Kasumi-1 (cell line): ENCODE measurements around the gene KRIT1.
"Not testable (repeated sequence)": the region's sequence is repeated elsewhere in the genome, so short reads cannot be mapped to it uniquely, and the experiment has no call there.

Source experiments
- DNase-seq, 2 experiments: peaks; one replicate each; lab custom pipeline; 2025; lab: John Stamatoyannopoulos, UW

The KRIT1 gene

GRCh38 chr7:92246360-92247101, 817 bp upstream of the KRIT1 start:
- peak; percentile 34 to 47 for DNase-seq

DNA sequence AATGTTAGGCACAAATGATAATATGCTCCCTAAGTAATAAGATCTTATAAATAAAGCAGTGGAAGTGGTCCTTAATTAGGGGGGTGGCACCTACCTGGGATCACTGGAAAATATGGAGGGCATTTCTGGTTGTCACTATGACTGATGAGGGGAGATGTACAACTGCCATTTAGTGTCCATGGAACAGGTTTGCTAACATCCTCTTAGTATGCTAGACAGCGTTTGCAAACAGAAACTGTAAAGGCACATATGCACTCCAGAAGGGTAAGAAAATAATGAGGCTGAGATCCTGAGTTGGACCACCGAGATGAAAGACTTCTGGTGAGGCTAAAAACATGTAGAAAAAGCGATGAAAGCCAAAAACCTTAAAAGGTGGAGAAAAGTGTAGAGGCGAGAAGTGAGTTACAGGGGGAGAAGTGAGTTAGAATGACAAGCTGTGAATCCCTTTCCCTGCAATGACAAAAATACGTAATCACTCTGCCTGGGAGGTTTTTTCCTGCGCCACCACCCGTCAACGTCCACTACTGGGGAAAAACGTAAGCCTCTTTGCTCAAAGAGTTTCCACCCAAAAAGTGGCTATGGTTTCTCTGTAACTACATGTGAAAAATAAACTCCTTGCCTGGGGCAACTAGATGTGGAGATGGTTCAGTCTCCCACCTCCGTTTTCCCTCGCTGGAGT, 767 bp downstream of the KRIT1 start:
- DNase-seq: peak; percentile 33 to 48

- no peak for DNase-seq
Measured at GRCh38 chr7:92242972-92243371, 2.7 kb downstream of the KRIT1 start.

GRCh38 chr7:92230547-92230946, 15.2 kb downstream of the KRIT1 start:
- no peak for DNase-seq

- DNase-seq: no peak
Measured at GRCh38 chr7:92228742-92229141, 17.0 kb downstream of the KRIT1 start.

- DNase-seq: no peak
Measured at GRCh38 chr7:92228100-92228499, 17.6 kb downstream of the KRIT1 start.

- DNase-seq: no peak
Measured at GRCh38 chr7:92226981-92227380, 18.7 kb downstream of the KRIT1 start.

DNA sequence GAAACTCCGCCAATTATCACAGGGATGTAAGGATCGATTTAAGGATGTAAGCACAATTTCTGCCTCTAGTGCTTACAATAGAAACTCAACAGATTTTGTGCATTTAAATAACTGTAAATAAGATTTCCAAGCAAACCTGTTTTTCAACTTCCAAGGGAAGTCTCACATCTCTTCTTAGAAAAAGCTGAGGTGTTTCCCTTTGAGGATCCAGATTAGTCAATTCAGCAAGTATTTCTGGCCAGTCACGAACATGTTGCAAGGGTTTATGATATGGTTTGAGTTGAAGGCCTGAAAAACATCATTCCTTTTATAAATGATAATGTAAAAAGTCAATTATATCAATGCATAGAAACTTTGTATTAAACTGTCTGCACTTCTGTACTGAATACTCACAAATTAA, 23.9 kb downstream of the KRIT1 start:
- DNase-seq: no peak

DNA sequence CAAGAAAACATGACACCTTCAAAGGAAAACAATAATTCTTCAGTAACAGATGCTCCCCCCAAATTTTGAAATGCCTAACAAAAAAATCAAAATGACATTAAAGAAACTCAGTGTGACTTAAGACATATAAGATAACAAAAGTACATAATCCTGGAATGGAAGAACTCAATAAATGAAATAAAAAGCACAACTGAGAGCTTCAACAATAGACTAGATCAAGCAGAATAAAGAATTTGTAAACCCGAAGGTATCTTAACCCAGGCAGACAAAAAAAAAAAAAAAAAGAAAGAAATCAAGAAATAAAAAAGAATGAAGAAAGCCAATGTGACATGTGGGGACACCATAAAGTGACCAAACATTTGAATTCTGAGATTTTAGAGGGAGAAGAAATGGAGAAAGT, 39.0 kb downstream of the KRIT1 start:
- DNase-seq: no peak

GRCh38 chr7:92205987-92206386, 39.7 kb downstream of the KRIT1 start:
- no peak for DNase-seq

- no peak for DNase-seq
Measured at GRCh38 chr7:92200791-92201190, 44.9 kb downstream of the KRIT1 start.

DNA sequence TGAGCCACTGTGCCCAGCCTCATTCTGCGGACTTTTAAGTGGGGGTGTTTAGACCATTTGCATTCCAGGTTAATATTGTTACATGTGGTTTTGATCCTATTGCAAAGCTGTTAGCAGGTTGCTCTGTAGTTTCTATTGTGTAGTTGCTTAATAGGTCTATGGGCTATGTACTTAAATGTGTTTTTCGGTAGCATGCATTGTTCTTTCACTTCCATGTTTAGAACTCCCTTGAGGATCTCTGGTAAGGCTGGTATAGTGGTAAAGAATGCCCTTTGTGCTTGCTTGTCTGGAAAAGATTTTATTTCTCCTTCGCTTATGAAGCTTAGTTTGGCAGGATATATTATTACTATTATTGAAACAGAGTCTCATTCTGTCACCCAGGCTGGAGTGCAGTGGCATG, 53.4 kb downstream of the KRIT1 start:
- DNase-seq: no peak

GRCh38 chr7:92189246-92189645, 56.5 kb downstream of the KRIT1 start:
- DNase-seq: not testable (repeated sequence)

DNA sequence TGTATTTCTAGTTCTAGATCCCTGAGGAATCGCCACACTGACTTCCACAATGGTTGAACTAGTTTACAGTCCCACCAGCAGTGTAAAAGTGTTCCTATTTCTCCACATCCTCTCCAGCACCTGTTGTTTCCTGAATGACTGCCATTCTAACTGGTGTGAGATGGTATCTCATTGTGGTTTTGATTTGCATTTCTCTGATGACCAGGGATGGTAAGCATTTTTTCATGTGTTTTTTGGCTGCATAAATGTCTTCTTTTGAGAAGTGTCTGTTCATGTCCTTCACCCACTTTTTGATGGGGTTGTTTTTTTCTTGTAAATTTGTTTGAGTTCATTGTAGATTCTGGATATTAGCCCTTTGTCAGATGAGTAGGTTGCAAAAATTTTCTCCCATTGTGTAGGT, 61.4 kb downstream of the KRIT1 start:
- DNase-seq: not testable (repeated sequence)

GRCh38 chr7:92178928-92179924, 66.5 kb downstream of the KRIT1 start, which contains the start of gene LRRD1:
TSS of gene LRRD1 (minus strand) at chr7:92179142. CDS start at chr7:92165202, 13,940 bp downstream.
- DNase-seq: peak; percentile 68 to 81

DNA sequence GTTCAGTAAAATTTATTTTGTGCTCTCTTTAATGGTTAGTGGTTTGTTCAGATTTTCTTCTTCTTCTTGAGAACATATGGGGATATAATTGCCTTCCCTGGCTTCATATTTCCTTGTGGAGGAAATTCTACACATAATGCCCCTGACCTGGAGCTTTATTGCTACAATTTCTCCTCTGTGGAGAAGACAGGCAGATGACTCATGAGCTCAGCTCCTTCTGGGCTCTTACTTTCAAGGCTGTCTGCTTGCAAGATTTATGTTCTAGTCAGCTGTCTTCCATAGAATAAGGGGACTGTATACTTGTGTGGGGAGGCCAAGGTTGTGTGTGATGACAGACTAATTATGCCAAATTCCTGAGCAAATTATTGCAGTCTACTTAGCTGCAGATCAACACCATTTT, 68.4 kb downstream of the KRIT1 start:
- DNase-seq: no peak

DNA sequence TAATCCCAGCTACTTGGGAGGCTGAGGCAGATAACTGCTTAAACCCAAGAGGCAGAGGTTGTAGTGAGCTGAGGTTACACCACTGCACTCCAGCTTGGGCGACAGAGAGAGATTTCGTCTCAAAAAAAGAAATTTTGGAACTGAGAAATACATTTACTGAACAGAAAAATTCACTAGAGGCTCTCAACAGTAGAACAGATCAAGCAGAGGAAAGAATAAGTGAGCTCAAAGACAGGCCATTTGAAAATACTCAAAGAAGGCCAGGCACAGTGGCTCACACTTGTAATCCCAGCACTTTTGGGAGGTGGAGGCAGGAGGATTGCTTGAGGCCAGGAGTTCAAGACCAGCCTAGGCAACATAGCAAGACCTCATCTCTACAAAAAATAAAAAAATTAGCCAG, 76.2 kb downstream of the KRIT1 start:
- DNase-seq: not testable (repeated sequence)

DNA sequence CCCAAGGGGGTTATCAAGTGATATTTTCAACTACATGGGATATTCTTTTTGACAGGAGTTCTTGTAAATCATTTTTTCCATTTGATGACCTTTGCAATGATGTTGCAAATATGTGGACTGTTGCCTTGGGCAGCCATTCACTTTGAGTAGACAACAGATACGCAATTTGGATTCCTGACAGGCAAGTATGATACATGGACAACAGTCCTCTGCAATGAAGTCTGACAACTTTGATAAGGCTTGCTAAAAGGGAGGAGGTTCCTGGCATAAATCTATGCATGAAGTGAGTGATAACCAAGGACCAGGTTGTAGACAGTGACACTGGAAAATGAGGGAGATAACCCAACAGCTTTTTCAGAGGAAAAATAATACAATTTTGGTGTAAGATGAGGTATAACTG, 84.4 kb downstream of the KRIT1 start:
- DNase-seq: no peak

DNA sequence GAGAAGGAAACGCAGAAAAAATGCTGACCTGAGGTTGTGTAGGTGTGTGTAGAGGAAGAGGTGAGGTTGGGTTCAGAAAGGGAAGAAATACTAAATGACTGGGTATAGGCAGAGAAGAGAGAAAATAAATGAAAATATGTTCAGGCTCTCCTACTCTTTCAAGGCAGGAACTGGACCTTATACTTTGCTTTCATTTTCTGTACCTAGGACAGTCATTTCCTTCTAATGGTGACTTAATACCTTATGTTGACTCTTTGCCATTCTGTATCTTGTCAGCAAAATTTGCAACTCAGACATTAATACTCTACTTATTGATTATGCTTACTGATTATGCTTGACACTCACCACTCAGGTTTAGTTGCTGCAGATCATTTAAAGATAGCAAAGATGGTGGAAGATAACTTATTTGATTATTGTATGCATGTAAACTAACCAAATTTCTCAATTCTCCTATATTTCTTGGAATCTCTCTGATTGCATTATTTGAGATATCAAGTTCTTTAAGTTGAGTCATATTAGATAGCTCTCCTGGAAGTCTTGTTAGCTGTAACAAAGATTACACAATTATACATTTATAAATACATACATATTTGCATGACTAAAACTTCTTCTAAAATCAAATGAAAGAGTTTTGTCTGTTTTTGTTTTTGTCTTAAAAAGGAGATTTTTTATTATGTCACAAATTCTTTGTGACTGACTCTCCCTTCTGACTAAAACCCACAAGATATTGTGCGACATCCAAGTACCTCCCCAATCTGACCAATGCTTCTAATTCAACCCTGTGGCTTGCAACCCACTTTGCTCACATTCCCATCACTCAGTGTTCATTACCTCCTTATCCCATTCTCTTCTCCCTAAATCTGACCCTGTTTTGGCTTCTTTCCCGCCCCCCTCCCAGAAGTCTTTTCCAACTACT, 86.8 kb downstream of the KRIT1 start:
- no peak for DNase-seq

DNA sequence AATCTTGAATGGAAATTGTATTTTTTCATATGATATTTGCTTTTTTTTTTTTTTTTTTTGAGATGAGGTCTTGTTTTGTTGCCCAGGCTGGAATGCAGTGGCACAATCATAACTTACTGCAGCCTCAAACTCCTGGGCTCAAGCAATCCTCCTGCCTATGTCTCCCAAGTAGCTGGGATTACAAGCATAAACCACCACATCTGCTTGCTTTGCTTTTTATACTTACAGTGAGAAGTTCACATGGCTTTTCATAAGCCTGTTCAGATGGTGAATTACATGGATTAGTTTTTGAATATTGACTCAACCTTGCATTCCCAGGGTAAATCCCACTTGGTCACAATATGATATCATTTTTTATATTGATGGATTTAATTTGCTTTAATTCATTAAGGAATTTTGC, 88.7 kb downstream of the KRIT1 start:
- no peak for DNase-seq

GRCh38 chr7:92155108-92155739, 90.5 kb downstream of the KRIT1 start:
- no peak for DNase-seq
